NCI-H82 treated with DMSO at 0.1 percent for 48 hours (cell line): ENCODE results near the gene GALNT13.

Source experiments
- DNase-seq: peaks from one replicate; lab custom pipeline; 2025; ENCODE audit not compliant: unreplicated experiment; lab: John Stamatoyannopoulos, UW

GALNT13 gene

GRCh38 chr2:153871231-153872221 is at the start of gene GALNT13:
Gene GALNT13, plus strand, starts transcription at chr2:153871922.
- peak; percentile 79 for DNase-seq

- no peak for DNase-seq
These were observed 47.8 kb upstream of the GALNT13 start for GRCh38 chr2:153823880-153824279.

GRCh38 chr2:153828335-153828734 is 43.4 kb upstream of the GALNT13 start:
- no peak for DNase-seq

GRCh38 chr2:153834662-153835061 is 37.1 kb upstream of the GALNT13 start:
- DNase-seq, result no peak

GRCh38 chr2:153858250-153858649 is 13.5 kb upstream of the GALNT13 start:
- no peak for DNase-seq

- DNase-seq, result no peak
These were observed 7.7 kb upstream of the GALNT13 start for GRCh38 chr2:153864022-153864421.

- DNase-seq, result no peak
These were observed 5.1 kb upstream of the GALNT13 start for GRCh38 chr2:153866595-153866994.

GRCh38 chr2:153870308-153870707 is 1.4 kb upstream of the GALNT13 start:
- DNase-seq, result peak; percentile 57

- DNase-seq, result no peak
These were observed 759 bp downstream of the GALNT13 start for GRCh38 chr2:153872311-153873051.

- DNase-seq, result no peak
These were observed 1.6 kb downstream of the GALNT13 start for GRCh38 chr2:153873052-153874048.

- DNase-seq, result peak; percentile 95
These were observed 4.2 kb downstream of the GALNT13 start for GRCh38 chr2:153875801-153876466.

GRCh38 chr2:153880926-153881325 is 9.2 kb downstream of the GALNT13 start:
- DNase-seq, result no peak

- no peak for DNase-seq
These were observed 15.1 kb downstream of the GALNT13 start for GRCh38 chr2:153886833-153887232.

GRCh38 chr2:153890576-153890975 is 18.9 kb downstream of the GALNT13 start:
- no peak for DNase-seq

GRCh38 chr2:153891051-153891450 is 19.3 kb downstream of the GALNT13 start:
- DNase-seq, result no peak

- DNase-seq, result no peak
These were observed 41.2 kb downstream of the GALNT13 start for GRCh38 chr2:153912798-153913396.

GRCh38 chr2:153917570-153917969 is 45.8 kb downstream of the GALNT13 start:
- no peak for DNase-seq

- no peak for DNase-seq
These were observed 63.8 kb downstream of the GALNT13 start for GRCh38 chr2:153935511-153935910.

GRCh38 chr2:153939124-153939796 is 67.5 kb downstream of the GALNT13 start:
- no peak for DNase-seq
